HepG2 (cell line): ENCODE data around the gene BRK1. TPM values are rescaled to one million over a fixed set of nuclear protein-coding genes. Genes with fewer than 3 reads are reported as not detected.
A peak's percentile ranks its signal among the peaks of the same experiment; 100 is the strongest.

Experiments used
- CBX5 ChIP-seq: sonication (generic); formaldehyde crosslinking; IDR thresholded peaks from 2 replicates; pipeline ENCODE4 v1.4.0; 2020; ENCODE audit warnings: missing genetic modification reagents, borderline replicate concordance
- GATAD1 ChIP-seq: IDR thresholded peaks from 2 replicates; pipeline ENCODE4 v1.6.1; 2016; ENCODE audit warnings: missing genetic modification reagents, missing compliant biosample characterization
- HMGXB3 ChIP-seq: sonication (generic); formaldehyde crosslinking; IDR thresholded peaks from 2 replicates; pipeline ENCODE4 v1.4.0; 2020; ENCODE audit warnings: missing genetic modification reagents, borderline replicate concordance
- NR2F1 ChIP-seq, 2 experiments: fragments of 450-650 bp in 1 of 2; formaldehyde crosslinking in 1 of 2; IDR thresholded peaks; 2 replicates each; pipeline versions ENCODE4 v1.5.0 to v1.6.1; 2016 to 2020; ENCODE audit warnings: mild to moderate bottlenecking in 1 of 2, missing compliant biosample characterization in 1 of 2, missing genetic modification reagents in 1 of 2, moderate library complexity in 1 of 2
- RAD21 ChIP-seq: fragments of 450-650 bp; formaldehyde crosslinking; IDR thresholded peaks from 2 replicates; pipeline ENCODE4 v1.5.0; 2020; ENCODE audit warnings: mild to moderate bottlenecking
- ZMYM4 ChIP-seq: sonication (generic); formaldehyde crosslinking; IDR thresholded peaks from 2 replicates; pipeline ENCODE4 v1.8.1; 2023; ENCODE audit warnings: mild to moderate bottlenecking, missing genetic modification reagents
- ZNF333 ChIP-seq: sonication (generic); formaldehyde crosslinking; IDR thresholded peaks from 2 replicates; pipeline ENCODE4 v1.4.0; 2020; ENCODE audit warnings: mild to moderate bottlenecking, missing genetic modification reagents, borderline replicate concordance
- ZNF367 ChIP-seq: sonication (generic); formaldehyde crosslinking; IDR thresholded peaks from 2 replicates; pipeline ENCODE4 v1.4.0; 2020; ENCODE audit warnings: missing genetic modification reagents, borderline replicate concordance
- ZNF687 ChIP-seq: sonication (generic); formaldehyde crosslinking; IDR thresholded peaks from 2 replicates; pipeline ENCODE4 v1.5.1; 2020; ENCODE audit warnings: mild to moderate bottlenecking, missing genetic modification reagents, moderate library complexity
- ZSCAN22 ChIP-seq: sonication (generic); formaldehyde crosslinking; IDR thresholded peaks from 2 replicates; pipeline ENCODE4 v1.4.0; 2020; ENCODE audit warnings: mild to moderate bottlenecking, missing genetic modification reagents
- polyA plus RNA-seq, 8 experiments: library from polyadenylated mRNA; depleted of rRNA in 3 of 8; stranded (reverse) in 7 of 8; unstranded in 1 of 8; fragments of >200 nt; fragmentation: Illumina TruSeq in 4 of 8; extraction: Trizol in 4 of 8; gene quantifications; 2 replicates each; pipeline versions ENCODE4 v1.2.1 to v1.2.3, GENCODE V29; 2011 to 2016; ENCODE audit warnings: low read depth in 4 of 8, missing spikeins in 1 of 8, mixed read lengths in 1 of 8; ENCODE audit not compliant: insufficient read depth in 1 of 8
- total RNA-seq, 5 experiments: library from RNA; depleted of rRNA; stranded (reverse); fragments of >200 nt; fragmentation: Illumina TruSeq; extraction: Trizol; gene quantifications; 2 replicates each; pipeline ENCODE4 v1.2.3, GENCODE V29; 2016; ENCODE audit warnings: low read depth in 1 of 5

The BRK1 gene
- total and polyA plus RNA-seq, 2 of the 13 experiments (the other 11 are each of a cell fraction or from before 2014, with no cell fraction given): 118 to 155 TPM

GRCh38 chr3:10136426-10137005 lies 21.0 kb downstream of the BRK1 start (continued):
- TF ChIP-seq CBX5 (CRISPR knock-in tag) (no peak), ZMYM4 (CRISPR knock-in tag) (no peak), ZNF687 (peak; percentile 14; the same call in 1 of the 2 replicates), RAD21 (CRISPR knock-in tag) (no peak), NR2F1 (CRISPR knock-in tag; IDR thresholded peaks at IDR 0.05) (no peak), GATAD1 (CRISPR knock-in tag) (no peak), ZNF367 (no peak), ZSCAN22 (CRISPR knock-in tag) (no peak), HMGXB3 (CRISPR knock-in tag) (no peak), ZNF333 (no peak)
- TF ChIP-seq, all 625 proteins: peak for 4
